Measurements from ENCODE around the gene KIRREL3. TPM values are rescaled to one million over a fixed set of nuclear protein-coding genes. Genes with fewer than 3 reads are reported as not detected.

KIRREL3 gene
- total and polyA plus RNA-seq, 5 donors from 2014 or later, result not detected

DNA sequence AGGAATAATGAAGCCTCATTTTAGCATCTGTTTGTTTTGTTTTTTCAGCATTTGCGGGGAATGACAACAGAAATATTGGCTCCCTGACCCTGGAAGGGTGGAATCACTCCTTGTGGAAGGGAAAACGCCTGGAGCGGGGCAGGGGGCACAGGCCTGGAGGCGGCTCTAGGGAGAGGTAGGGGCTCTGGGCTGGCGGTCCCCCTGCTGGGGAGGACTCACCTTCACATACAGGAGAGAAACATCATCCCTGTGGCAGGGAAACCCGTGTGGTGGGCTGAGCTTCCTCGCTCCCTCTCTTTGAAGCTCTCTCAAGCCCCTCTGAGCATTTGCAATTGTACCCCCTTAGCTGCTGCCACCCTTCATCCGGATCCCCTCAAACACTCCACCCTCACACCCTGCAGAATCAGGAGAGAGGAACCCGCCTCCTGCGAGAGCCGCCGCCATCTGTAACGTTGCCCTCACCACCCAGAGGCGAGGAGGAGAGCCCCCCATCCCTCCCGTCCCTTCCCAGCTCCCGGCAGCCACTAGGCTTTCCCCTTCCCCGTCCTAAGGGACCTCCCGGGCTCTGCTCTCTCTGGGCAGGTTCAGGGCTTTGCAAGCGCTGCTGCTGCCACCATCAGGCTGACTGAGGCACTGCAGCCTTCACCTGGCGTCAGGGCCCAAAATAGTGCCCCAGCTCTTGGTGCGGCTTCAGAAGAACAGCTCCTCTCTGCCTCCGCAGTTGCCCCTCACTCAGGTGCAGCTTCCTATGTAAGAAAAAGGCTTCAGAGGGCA lies 10.4 kb downstream of the KIRREL3 start:
- Histone ChIP-seq H3K9me3 (ENCODE audit: control insufficient read depth in 2 of 2, low read length in 2 of 2) (no peaks in the 10 kb centered on the region), H3K27me3 (ENCODE audit: control insufficient read depth, insufficient read depth, low read length) (no peaks in the 10 kb centered on the region), H3K4me1 (ENCODE audit: control insufficient read depth, insufficient read depth, low read length, poor library complexity, severe bottlenecking) (no peaks in the 10 kb centered on the region), H3K27ac (ENCODE audit: insufficient read depth, low read length, poor library complexity, severe bottlenecking) (no peak overlapping the region), H3K36me3 (ENCODE audit: control insufficient read depth, insufficient read depth, low read length) (no peaks in the 10 kb centered on the region), H3K4me3 (ENCODE audit: low read depth, low read length) (no peak overlapping the region)
- Mint-ChIP-seq H3K27me3 (peaks cover 28% of the 10 kb centered on the region), H3K9me3 (peaks cover 0 to 2% (median 0%) of the 10 kb centered on the region in 7 donors), H3K36me3 (no peaks in the 10 kb centered on the region), H3K4me3 (no peak overlapping the region), H3K27ac (peak overlapping the region in 1 of 3 donors; percentile 24), H3K4me1 (no peaks in the 10 kb centered on the region)
- ATAC-seq (ENCODE audit: low read depth in 2 of 2) (no peak), DNase-seq (peak in 2 of 3 donors; percentile 27 to 36)

- H3K27ac ChIP-seq (ENCODE audit: insufficient read depth, low read length, poor library complexity, severe bottlenecking), result no peak overlapping the region
- no peak for ATAC-seq (ENCODE audit: low read depth in 2 of 2)
- Mint-ChIP-seq H3K9me3 (no peaks in the 10 kb centered on the region), H3K4me1 (no peaks in the 10 kb centered on the region), H3K27ac (no peak overlapping the region), H3K4me3 (no peak overlapping the region), H3K27me3 (peaks cover 23% of the 10 kb centered on the region), H3K36me3 (no peaks in the 10 kb centered on the region)
- H3K36me3 ChIP-seq (ENCODE audit: control insufficient read depth, insufficient read depth, low read length), result no peaks in the 10 kb centered on the region
- DNase-seq, result no peak
- H3K27me3 ChIP-seq (ENCODE audit: control insufficient read depth, insufficient read depth, low read length), result no peaks in the 10 kb centered on the region
- H3K4me1 ChIP-seq (ENCODE audit: control insufficient read depth, insufficient read depth, low read length, poor library complexity, severe bottlenecking), result no peaks in the 10 kb centered on the region
- no peaks in the 10 kb centered on the region for H3K9me3 ChIP-seq (ENCODE audit: control insufficient read depth in 2 of 2, low read length in 2 of 2)
- no peak overlapping the region for H3K4me3 ChIP-seq (ENCODE audit: low read depth, low read length)
Observed at GRCh38 chr11:126988655-126989054, 11.9 kb downstream of the KIRREL3 start.

GRCh38 chr11:126981635-126982034 lies 18.9 kb downstream of the KIRREL3 start:
- Mint-ChIP-seq H3K27me3 (peaks cover 27% of the 10 kb centered on the region), H3K4me1 (no peaks in the 10 kb centered on the region), H3K4me3 (no peak overlapping the region), H3K9me3 (peaks cover 0 to 1% (median 0%) of the 10 kb centered on the region in 7 donors), H3K36me3 (no peaks in the 10 kb centered on the region), H3K27ac (no peak overlapping the region)
- ATAC-seq (ENCODE audit: low read depth in 2 of 2) (no peak), DNase-seq (no peak)
- Histone ChIP-seq H3K4me1 (ENCODE audit: control insufficient read depth, insufficient read depth, low read length, poor library complexity, severe bottlenecking) (no peaks in the 10 kb centered on the region), H3K9me3 (ENCODE audit: control insufficient read depth in 2 of 2, low read length in 2 of 2) (no peaks in the 10 kb centered on the region), H3K4me3 (ENCODE audit: low read depth, low read length) (no peak overlapping the region), H3K27ac (ENCODE audit: insufficient read depth, low read length, poor library complexity, severe bottlenecking) (no peak overlapping the region), H3K36me3 (ENCODE audit: control insufficient read depth, insufficient read depth, low read length) (no peaks in the 10 kb centered on the region), H3K27me3 (ENCODE audit: control insufficient read depth, insufficient read depth, low read length) (no peaks in the 10 kb centered on the region)

- H3K36me3 Mint-ChIP-seq, result no peaks in the 10 kb centered on the region
- Histone ChIP-seq H3K4me1 (ENCODE audit: control insufficient read depth, insufficient read depth, low read length, poor library complexity, severe bottlenecking) (no peaks in the 10 kb centered on the region), H3K27ac (ENCODE audit: insufficient read depth, low read length, poor library complexity, severe bottlenecking) (no peak overlapping the region), H3K36me3 (ENCODE audit: control insufficient read depth, insufficient read depth, low read length) (no peaks in the 10 kb centered on the region), H3K4me3 (ENCODE audit: low read depth, low read length) (no peak overlapping the region), H3K9me3 (ENCODE audit: control insufficient read depth in 2 of 2, low read length in 2 of 2) (no peaks in the 10 kb centered on the region), H3K27me3 (ENCODE audit: control insufficient read depth, insufficient read depth, low read length) (no peaks in the 10 kb centered on the region)
- peaks cover 16% of the 10 kb centered on the region for H3K27me3 Mint-ChIP-seq
- no peak overlapping the region for H3K27ac Mint-ChIP-seq
- no peaks in the 10 kb centered on the region for H3K4me1 Mint-ChIP-seq
- DNase-seq (no peak), ATAC-seq (ENCODE audit: low read depth in 2 of 2) (no peak)
- no peak overlapping the region for H3K4me3 Mint-ChIP-seq
- H3K9me3 Mint-ChIP-seq, result peaks cover 0 to 2% (median 0%) of the 10 kb centered on the region in 7 donors
Observed at GRCh38 chr11:126978911-126979310, 21.7 kb downstream of the KIRREL3 start.

GRCh38 chr11:126978165-126978564 lies 22.4 kb downstream of the KIRREL3 start:
- H3K27ac ChIP-seq (ENCODE audit: insufficient read depth, low read length, poor library complexity, severe bottlenecking), result no peak overlapping the region
- H3K36me3 ChIP-seq (ENCODE audit: control insufficient read depth, insufficient read depth, low read length), result no peaks in the 10 kb centered on the region
- no peak overlapping the region for H3K27ac Mint-ChIP-seq
- DNase-seq, result no peak
- peaks cover 16% of the 10 kb centered on the region for H3K27me3 Mint-ChIP-seq
- H3K27me3 ChIP-seq (ENCODE audit: control insufficient read depth, insufficient read depth, low read length), result no peaks in the 10 kb centered on the region
- H3K4me1 ChIP-seq (ENCODE audit: control insufficient read depth, insufficient read depth, low read length, poor library complexity, severe bottlenecking), result no peaks in the 10 kb centered on the region
- no peak overlapping the region for H3K4me3 Mint-ChIP-seq
- peaks cover 0 to 2% (median 0%) of the 10 kb centered on the region in 7 donors for H3K9me3 Mint-ChIP-seq
- ATAC-seq (ENCODE audit: low read depth in 2 of 2), result no peak
- H3K36me3 Mint-ChIP-seq, result no peaks in the 10 kb centered on the region
- H3K4me1 Mint-ChIP-seq, result no peaks in the 10 kb centered on the region
- H3K9me3 ChIP-seq (ENCODE audit: control insufficient read depth in 2 of 2, low read length in 2 of 2), result no peaks in the 10 kb centered on the region
- H3K4me3 ChIP-seq (ENCODE audit: low read depth, low read length), result no peak overlapping the region

DNA sequence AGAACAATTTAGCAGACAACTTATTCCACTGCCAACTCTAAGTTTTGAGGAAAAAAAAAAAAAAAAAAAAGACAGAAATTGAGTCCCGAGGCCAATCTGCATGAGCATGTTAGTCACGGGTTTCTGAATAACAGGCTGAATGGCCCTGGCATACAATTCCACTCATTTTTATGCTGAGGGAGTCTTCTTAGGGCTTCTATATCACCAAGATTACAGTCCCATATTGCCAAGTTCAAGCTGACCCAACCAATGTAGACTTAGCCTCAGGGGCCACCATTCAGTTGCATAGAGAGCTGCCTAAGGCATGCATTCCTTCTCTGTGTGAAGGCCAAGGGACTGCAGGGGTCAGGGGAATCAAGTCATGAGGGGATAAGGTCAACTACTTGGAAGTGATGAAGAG lies 27.5 kb downstream of the KIRREL3 start:
- H3K4me1 Mint-ChIP-seq, result no peaks in the 10 kb centered on the region
- peaks cover 10% of the 10 kb centered on the region for H3K27me3 Mint-ChIP-seq
- no peaks in the 10 kb centered on the region for H3K36me3 Mint-ChIP-seq
- ATAC-seq (ENCODE audit: low read depth in 2 of 2) (no peak), DNase-seq (no peak)
- no peak overlapping the region for H3K4me3 Mint-ChIP-seq
- H3K27ac Mint-ChIP-seq, result no peak overlapping the region
- H3K4me3 ChIP-seq (ENCODE audit: low read depth, low read length), result no peak overlapping the region
- H3K36me3 ChIP-seq (ENCODE audit: control insufficient read depth, insufficient read depth, low read length), result no peaks in the 10 kb centered on the region
- no peak overlapping the region for H3K27ac ChIP-seq (ENCODE audit: insufficient read depth, low read length, poor library complexity, severe bottlenecking)
- peaks cover 0 to 4% (median 0%) of the 10 kb centered on the region in 7 donors for H3K9me3 Mint-ChIP-seq
- H3K27me3 ChIP-seq (ENCODE audit: control insufficient read depth, insufficient read depth, low read length), result no peaks in the 10 kb centered on the region
- H3K9me3 ChIP-seq (ENCODE audit: control insufficient read depth in 2 of 2, low read length in 2 of 2), result no peaks in the 10 kb centered on the region
- H3K4me1 ChIP-seq (ENCODE audit: control insufficient read depth, insufficient read depth, low read length, poor library complexity, severe bottlenecking), result no peaks in the 10 kb centered on the region

- no peaks in the 10 kb centered on the region for H3K4me1 Mint-ChIP-seq
- no peak for DNase-seq
- peaks cover 0 to 6% (median 0%) of the 10 kb centered on the region in 7 donors for H3K9me3 Mint-ChIP-seq
- Histone ChIP-seq H3K9me3 (ENCODE audit: control insufficient read depth in 2 of 2, low read length in 2 of 2) (no peaks in the 10 kb centered on the region), H3K27ac (ENCODE audit: insufficient read depth, low read length, poor library complexity, severe bottlenecking) (no peak overlapping the region), H3K4me3 (ENCODE audit: low read depth, low read length) (no peak overlapping the region), H3K36me3 (ENCODE audit: control insufficient read depth, insufficient read depth, low read length) (no peaks in the 10 kb centered on the region), H3K4me1 (ENCODE audit: control insufficient read depth, insufficient read depth, low read length, poor library complexity, severe bottlenecking) (no peaks in the 10 kb centered on the region), H3K27me3 (ENCODE audit: control insufficient read depth, insufficient read depth, low read length) (no peaks in the 10 kb centered on the region)
- no peak overlapping the region for H3K4me3 Mint-ChIP-seq
- H3K27me3 Mint-ChIP-seq, result peaks cover 13% of the 10 kb centered on the region
- ATAC-seq (ENCODE audit: low read depth in 2 of 2), result no peak
- no peaks in the 10 kb centered on the region for H3K36me3 Mint-ChIP-seq
- H3K27ac Mint-ChIP-seq, result no peak overlapping the region
Observed at GRCh38 chr11:126971305-126971704, 29.3 kb downstream of the KIRREL3 start.

- Mint-ChIP-seq H3K36me3 (no peaks in the 10 kb centered on the region), H3K4me3 (no peak overlapping the region), H3K27ac (peak overlapping the region in 1 of 3 donors; percentile 72), H3K4me1 (no peaks in the 10 kb centered on the region), H3K27me3 (peaks cover 13% of the 10 kb centered on the region), H3K9me3 (peaks cover 0 to 6% (median 0%) of the 10 kb centered on the region in 7 donors)
- Histone ChIP-seq H3K27ac (ENCODE audit: insufficient read depth, low read length, poor library complexity, severe bottlenecking) (no peak overlapping the region), H3K36me3 (ENCODE audit: control insufficient read depth, insufficient read depth, low read length) (no peaks in the 10 kb centered on the region), H3K4me1 (ENCODE audit: control insufficient read depth, insufficient read depth, low read length, poor library complexity, severe bottlenecking) (no peaks in the 10 kb centered on the region), H3K4me3 (ENCODE audit: low read depth, low read length) (no peak overlapping the region), H3K9me3 (ENCODE audit: control insufficient read depth in 2 of 2, low read length in 2 of 2) (no peaks in the 10 kb centered on the region), H3K27me3 (ENCODE audit: control insufficient read depth, insufficient read depth, low read length) (no peaks in the 10 kb centered on the region)
- ATAC-seq (ENCODE audit: low read depth in 2 of 2) (no peak), DNase-seq (no peak)
Observed at GRCh38 chr11:126969865-126970479, 30.6 kb downstream of the KIRREL3 start.
